PFSK-1 (cell line): ENCODE results near the gene CXCL13.

Source experiments
- FOXP2 ChIP-seq: optimal IDR thresholded peaks from 2 replicates; pipeline ENCODE3; 2011; ENCODE audit warnings: borderline replicate concordance, control low read depth, inconsistent platforms; ENCODE audit not compliant: insufficient read depth; ENCODE audit errors: extremely low read length, extremely low read depth
- POLR2AphosphoS5 ChIP-seq: IDR thresholded peaks from 2 replicates; pipeline ENCODE4 v1.6.1; 2012; ENCODE audit warnings: low read depth, mild to moderate bottlenecking, control low read depth, low read length, moderate library complexity
- SIN3A ChIP-seq: IDR thresholded peaks from 2 replicates; pipeline ENCODE4 v1.6.1; 2012; ENCODE audit warnings: mild to moderate bottlenecking, low read length, moderate library complexity, borderline replicate concordance; ENCODE audit not compliant: insufficient read depth
- TAF1 ChIP-seq: IDR thresholded peaks from 2 replicates; pipeline ENCODE4 v1.6.1; 2012; ENCODE audit warnings: low read length, control low read depth, borderline replicate concordance; ENCODE audit not compliant: insufficient read depth
- TF ChIP-seq, protein P1 (sequence below), 2 experiments: IDR thresholded peaks; 2 replicates each; pipeline versions ENCODE4 v1.6.1 to v1.8.0; 2011 to 2012; ENCODE audit warnings: low read depth in 2 of 2, low read length in 2 of 2, control low read depth in 1 of 2, inconsistent platforms in 1 of 2, mild to moderate bottlenecking in 1 of 2, moderate library complexity in 1 of 2; ENCODE audit not compliant: insufficient read depth in 1 of 2

Gene CXCL13

DNA sequence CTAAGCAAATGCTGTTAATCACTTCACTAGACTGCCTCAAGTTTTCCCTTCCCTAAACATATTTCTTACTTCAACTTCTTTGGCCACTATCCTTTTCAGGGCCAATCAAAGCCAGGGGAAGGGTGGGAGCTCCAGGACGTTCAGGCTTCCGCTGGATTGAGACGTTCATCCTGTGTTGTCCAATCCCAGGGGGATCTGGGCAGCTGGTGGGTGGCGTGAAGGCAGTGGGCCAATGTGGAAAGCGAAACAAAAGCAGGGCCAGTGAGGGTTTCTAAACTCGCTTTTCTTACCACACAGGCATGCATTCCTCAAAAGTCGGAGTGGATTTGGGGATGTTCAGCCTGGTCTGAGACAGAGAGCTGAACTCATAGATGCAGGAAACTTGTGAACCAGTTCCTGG lies 7.6 kb downstream of the CXCL13 start:
- TF ChIP-seq FOXP2 = no peak
- no peak for TF ChIP-seq TAF1

DNA sequence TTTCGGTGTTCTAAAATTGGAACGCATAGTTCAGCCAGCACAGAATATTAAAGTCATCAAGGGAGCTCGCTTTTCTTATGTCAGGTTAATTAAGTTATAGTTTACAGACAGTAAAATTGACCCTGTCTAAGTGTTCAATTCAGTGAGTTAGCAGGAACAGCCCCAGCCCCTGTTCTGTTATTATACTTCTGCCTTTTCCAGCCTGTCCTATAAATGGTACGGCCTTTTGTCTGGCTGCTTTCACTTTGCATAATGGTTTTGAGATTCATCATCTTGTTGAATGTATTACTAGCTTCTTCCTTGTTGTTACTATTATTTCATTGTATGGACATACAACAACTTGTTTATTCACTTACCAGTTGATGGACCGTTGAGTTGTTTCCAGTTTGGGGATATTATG lies 9.5 kb downstream of the CXCL13 start:
- TF ChIP-seq FOXP2 = no peak
- TF ChIP-seq, protein P1, sequence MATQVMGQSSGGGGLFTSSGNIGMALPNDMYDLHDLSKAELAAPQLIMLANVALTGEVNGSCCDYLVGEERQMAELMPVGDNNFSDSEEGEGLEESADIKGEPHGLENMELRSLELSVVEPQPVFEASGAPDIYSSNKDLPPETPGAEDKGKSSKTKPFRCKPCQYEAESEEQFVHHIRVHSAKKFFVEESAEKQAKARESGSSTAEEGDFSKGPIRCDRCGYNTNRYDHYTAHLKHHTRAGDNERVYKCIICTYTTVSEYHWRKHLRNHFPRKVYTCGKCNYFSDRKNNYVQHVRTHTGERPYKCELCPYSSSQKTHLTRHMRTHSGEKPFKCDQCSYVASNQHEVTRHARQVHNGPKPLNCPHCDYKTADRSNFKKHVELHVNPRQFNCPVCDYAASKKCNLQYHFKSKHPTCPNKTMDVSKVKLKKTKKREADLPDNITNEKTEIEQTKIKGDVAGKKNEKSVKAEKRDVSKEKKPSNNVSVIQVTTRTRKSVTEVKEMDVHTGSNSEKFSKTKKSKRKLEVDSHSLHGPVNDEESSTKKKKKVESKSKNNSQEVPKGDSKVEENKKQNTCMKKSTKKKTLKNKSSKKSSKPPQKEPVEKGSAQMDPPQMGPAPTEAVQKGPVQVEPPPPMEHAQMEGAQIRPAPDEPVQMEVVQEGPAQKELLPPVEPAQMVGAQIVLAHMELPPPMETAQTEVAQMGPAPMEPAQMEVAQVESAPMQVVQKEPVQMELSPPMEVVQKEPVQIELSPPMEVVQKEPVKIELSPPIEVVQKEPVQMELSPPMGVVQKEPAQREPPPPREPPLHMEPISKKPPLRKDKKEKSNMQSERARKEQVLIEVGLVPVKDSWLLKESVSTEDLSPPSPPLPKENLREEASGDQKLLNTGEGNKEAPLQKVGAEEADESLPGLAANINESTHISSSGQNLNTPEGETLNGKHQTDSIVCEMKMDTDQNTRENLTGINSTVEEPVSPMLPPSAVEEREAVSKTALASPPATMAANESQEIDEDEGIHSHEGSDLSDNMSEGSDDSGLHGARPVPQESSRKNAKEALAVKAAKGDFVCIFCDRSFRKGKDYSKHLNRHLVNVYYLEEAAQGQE (IDR thresholded peaks at IDR 0.05; ENCODE audit: insufficient read depth in 1 of 2, low read depth in 2 of 2, low read length in 2 of 2) = no peak
- TF ChIP-seq TAF1 = no peak
- TF ChIP-seq SIN3A = no peak
- TF ChIP-seq POLR2AphosphoS5 = no peak

DNA sequence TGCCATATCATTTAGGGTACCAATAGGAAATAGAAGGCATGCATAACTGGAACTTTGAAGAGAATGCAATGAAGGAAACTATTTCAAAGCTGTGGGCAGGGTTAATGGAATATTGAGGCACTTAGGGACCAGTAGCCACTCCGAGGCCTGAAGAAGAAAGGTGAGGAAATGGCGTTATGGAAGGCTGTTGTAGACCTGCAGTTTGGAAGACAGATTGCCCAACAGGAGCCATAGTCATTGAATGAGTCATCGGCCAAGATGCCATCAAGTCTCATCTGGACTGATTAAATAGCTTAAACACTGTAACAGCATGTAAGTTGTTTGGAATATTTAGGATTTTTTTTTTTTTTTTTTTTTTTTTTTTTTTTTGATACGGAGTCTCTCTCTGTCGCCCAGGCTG lies 11.6 kb downstream of the CXCL13 start:
- TF ChIP-seq, protein P1 (IDR thresholded peaks at IDR 0.05; ENCODE audit: insufficient read depth in 1 of 2, low read depth in 2 of 2, low read length in 2 of 2) = no peak
- TF ChIP-seq POLR2AphosphoS5 = no peak
- TF ChIP-seq SIN3A = no peak
- no peak for TF ChIP-seq FOXP2

DNA sequence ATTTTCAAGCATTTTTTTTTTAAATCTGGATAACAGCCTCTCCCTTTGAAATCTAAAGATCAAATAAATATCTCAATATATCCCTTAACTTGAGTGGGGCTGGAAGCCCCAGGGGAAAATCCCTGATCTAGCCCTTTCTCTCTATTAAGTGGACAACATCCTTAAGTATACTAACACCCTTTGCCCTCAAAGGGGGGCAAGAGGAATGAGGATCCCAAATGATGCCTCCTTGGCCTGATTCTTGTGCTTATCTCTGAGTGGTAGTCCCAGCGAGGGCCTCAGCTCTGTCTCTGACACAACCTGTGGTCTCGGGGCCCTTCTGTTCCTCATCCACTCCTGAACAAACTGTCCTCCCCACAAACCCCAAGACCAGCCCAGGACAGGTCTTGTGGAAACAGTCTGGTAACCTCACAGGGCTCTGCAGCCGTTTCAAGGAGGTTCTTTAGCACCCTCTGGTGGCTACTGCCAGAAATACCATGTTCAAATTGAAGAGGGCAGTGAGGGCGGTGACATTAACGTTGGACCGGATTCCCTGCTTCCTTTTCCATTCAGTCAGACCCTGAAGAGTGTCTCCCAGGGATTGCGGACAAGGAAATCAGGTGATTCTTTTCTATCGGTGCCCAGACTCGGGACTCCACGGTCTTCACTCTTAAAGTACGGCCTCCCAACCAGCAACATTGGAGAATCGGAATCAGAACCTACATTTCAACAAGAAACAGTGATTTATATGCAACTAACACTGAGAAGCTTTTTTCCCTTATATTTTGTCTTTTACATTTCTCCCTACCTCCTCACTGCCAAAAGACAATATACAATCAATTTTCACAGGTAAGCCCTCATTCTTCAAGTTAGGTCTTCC lies 13.0 kb downstream of the CXCL13 start:
- TF ChIP-seq, protein P1 (IDR thresholded peaks at IDR 0.05; ENCODE audit: insufficient read depth in 1 of 2, low read depth in 2 of 2, low read length in 2 of 2) = no peak
- TF ChIP-seq SIN3A (no peak), POLR2AphosphoS5 (no peak), FOXP2 (no peak), TAF1 (no peak)

DNA sequence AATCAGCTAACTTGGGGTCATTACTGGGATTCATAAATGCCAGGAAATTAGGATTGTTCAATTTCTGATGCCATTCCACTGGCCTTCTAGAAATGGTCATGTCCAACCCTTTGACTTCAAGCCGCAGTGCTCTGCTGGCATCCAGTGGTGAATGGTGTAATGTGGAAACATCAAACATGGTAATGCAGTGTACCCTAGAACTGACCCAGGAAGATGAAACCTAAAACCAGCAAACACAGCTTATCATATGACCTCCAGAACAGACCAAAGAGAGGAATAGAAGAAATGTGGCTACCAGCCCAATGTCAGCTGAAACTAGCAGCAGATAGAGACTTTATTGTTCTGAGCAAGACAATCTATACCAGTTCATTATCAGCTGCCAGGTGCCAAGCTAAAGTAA lies 13.8 kb downstream of the CXCL13 start:
- TF ChIP-seq FOXP2 = no peak

DNA sequence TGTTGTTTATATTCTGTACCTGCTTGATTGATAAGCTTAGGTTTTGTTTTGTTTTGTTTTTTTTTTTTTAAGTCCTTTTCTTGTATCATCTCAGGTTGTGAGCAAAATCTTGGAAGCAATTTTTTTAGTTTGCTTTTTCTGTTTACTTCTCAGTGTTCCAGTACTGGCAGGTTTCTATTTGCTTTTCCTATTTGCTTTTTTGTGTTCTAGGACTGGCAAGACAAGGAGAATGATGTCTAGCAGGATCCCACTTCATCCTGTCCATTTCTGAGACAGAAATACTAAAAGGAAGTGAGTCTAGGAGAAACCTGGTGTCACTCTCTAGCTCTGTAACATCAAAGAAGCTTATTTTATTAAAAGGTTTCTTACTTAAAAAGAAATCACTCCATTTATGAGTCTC lies 15.6 kb downstream of the CXCL13 start:
- TF ChIP-seq TAF1 = no peak
- no peak for TF ChIP-seq FOXP2
- TF ChIP-seq POLR2AphosphoS5 = no peak
- TF ChIP-seq, protein P1 (IDR thresholded peaks at IDR 0.05; ENCODE audit: insufficient read depth in 1 of 2, low read depth in 2 of 2, low read length in 2 of 2) = no peak
- TF ChIP-seq SIN3A = no peak
